Activated naive CD4-positive, alpha-beta T cell treated with anti-CD3 and anti-CD28 coated beads, Interleukin-2, amount 10 ng/mL, durations not matched to agents 7 days and 5 days (primary cell): ENCODE measurements around the gene ABCC4.

Experiments
- CTCF ChIA-PET: fragments of 350-600 bp; sonication (Branson Sonifier 250); formaldehyde crosslinking; loops from one replicate; lab custom pipeline; 2021; ENCODE audit warnings: antibody characterized with exemption; lab: Charles Lee
- DNase-seq: peaks from one replicate; pipeline ENCODE4 v3.0.0-alpha.2; 2020
- H3K27ac Mint-ChIP-seq: one replicate; pipeline ENCODE4 v1.8.0; 2021; ENCODE audit warnings: mild to moderate bottlenecking, moderate library complexity, mixed read lengths
- H3K27me3 Mint-ChIP-seq: one replicate; pipeline ENCODE4 v1.8.0; 2021; ENCODE audit warnings: mild to moderate bottlenecking, mixed read lengths
- H3K36me3 Mint-ChIP-seq: one replicate; pipeline ENCODE4 v1.8.0; 2021; ENCODE audit warnings: mixed read lengths
- H3K4me1 Mint-ChIP-seq: one replicate; pipeline ENCODE4 v1.8.0; 2021; ENCODE audit warnings: mixed read lengths
- H3K4me3 Mint-ChIP-seq: one replicate; pipeline ENCODE4 v1.8.0; 2021; ENCODE audit warnings: mild to moderate bottlenecking, moderate library complexity, mixed read lengths
- H3K9me3 Mint-ChIP-seq: one replicate; pipeline ENCODE4 v1.8.0; 2021; ENCODE audit warnings: mixed read lengths

ABCC4 gene

GRCh38 chr13:95038949-95039348 is 262.3 kb downstream of the ABCC4 start:
- CTCF ChIA-PET, result no interaction called here
- no peaks in the 10 kb centered on the region for H3K27me3 Mint-ChIP-seq
- DNase-seq, result no peak
- H3K4me1 Mint-ChIP-seq, result peaks cover 4% of the 10 kb centered on the region
- no peak overlapping the region for H3K4me3 Mint-ChIP-seq
- H3K27ac Mint-ChIP-seq, result no peak overlapping the region
- H3K36me3 Mint-ChIP-seq, result peaks cover 3% of the 10 kb centered on the region
- H3K9me3 Mint-ChIP-seq, result no peaks in the 10 kb centered on the region

GRCh38 chr13:95035311-95036109 is 265.7 kb downstream of the ABCC4 start:
- no peak for DNase-seq
- Mint-ChIP-seq H3K9me3 (no peaks in the 10 kb centered on the region), H3K4me3 (no peak overlapping the region), H3K4me1 (peaks cover 7% of the 10 kb centered on the region), H3K36me3 (no peaks in the 10 kb centered on the region), H3K27me3 (no peaks in the 10 kb centered on the region), H3K27ac (no peak overlapping the region)
- CTCF ChIA-PET, result no interaction called here

GRCh38 chr13:95033890-95034289 is 267.4 kb downstream of the ABCC4 start:
- no peaks in the 10 kb centered on the region for H3K27me3 Mint-ChIP-seq
- DNase-seq, result no peak
- H3K4me3 Mint-ChIP-seq, result no peak overlapping the region
- peaks cover 7% of the 10 kb centered on the region for H3K4me1 Mint-ChIP-seq
- H3K27ac Mint-ChIP-seq, result peak overlapping the region; percentile 72
- no peaks in the 10 kb centered on the region for H3K9me3 Mint-ChIP-seq
- CTCF ChIA-PET, result no interaction called here
- no peaks in the 10 kb centered on the region for H3K36me3 Mint-ChIP-seq

GRCh38 chr13:95032121-95032520 is 269.1 kb downstream of the ABCC4 start:
- DNase-seq, result no peak
- CTCF ChIA-PET, result no interaction called here
- peaks cover 7% of the 10 kb centered on the region for H3K4me1 Mint-ChIP-seq
- no peaks in the 10 kb centered on the region for H3K27me3 Mint-ChIP-seq
- H3K36me3 Mint-ChIP-seq, result no peaks in the 10 kb centered on the region
- H3K9me3 Mint-ChIP-seq, result no peaks in the 10 kb centered on the region
- H3K27ac Mint-ChIP-seq, result no peak overlapping the region
- H3K4me3 Mint-ChIP-seq, result no peak overlapping the region

GRCh38 chr13:95030821-95031343 is 270.4 kb downstream of the ABCC4 start:
- H3K4me3 Mint-ChIP-seq, result no peak overlapping the region
- H3K4me1 Mint-ChIP-seq, result peaks cover 7% of the 10 kb centered on the region
- no peaks in the 10 kb centered on the region for H3K36me3 Mint-ChIP-seq
- H3K27ac Mint-ChIP-seq, result no peak overlapping the region
- no peaks in the 10 kb centered on the region for H3K27me3 Mint-ChIP-seq
- no peak for DNase-seq
- no peaks in the 10 kb centered on the region for H3K9me3 Mint-ChIP-seq
- CTCF ChIA-PET, result interaction anchor here (0.6 kb wide), 1 partner anchor 273 kb away, joined by 3 read pairs; no protein-coding TSS in a partner anchor

GRCh38 chr13:95027638-95028037 is 273.6 kb downstream of the ABCC4 start:
- Mint-ChIP-seq H3K36me3 (no peaks in the 10 kb centered on the region), H3K9me3 (no peaks in the 10 kb centered on the region), H3K4me1 (no peaks in the 10 kb centered on the region), H3K27me3 (no peaks in the 10 kb centered on the region), H3K27ac (no peak overlapping the region), H3K4me3 (no peak overlapping the region)
- DNase-seq, result no peak
- CTCF ChIA-PET, result no interaction called here

- Mint-ChIP-seq H3K4me1 (no peaks in the 10 kb centered on the region), H3K27me3 (no peaks in the 10 kb centered on the region), H3K36me3 (no peaks in the 10 kb centered on the region), H3K9me3 (no peaks in the 10 kb centered on the region), H3K27ac (no peak overlapping the region), H3K4me3 (no peak overlapping the region)
- CTCF ChIA-PET, result no interaction called here
- no peak for DNase-seq
These were observed 276.1 kb downstream of the ABCC4 start for GRCh38 chr13:95025116-95025515.

- Mint-ChIP-seq H3K27me3 (no peaks in the 10 kb centered on the region), H3K36me3 (no peaks in the 10 kb centered on the region), H3K9me3 (no peaks in the 10 kb centered on the region), H3K4me3 (no peak overlapping the region), H3K27ac (no peak overlapping the region), H3K4me1 (no peaks in the 10 kb centered on the region)
- CTCF ChIA-PET, result interaction anchor here (0.5 kb wide), 1 partner anchor 112 kb away, joined by 4 read pairs; no protein-coding TSS in a partner anchor
- DNase-seq, result no peak
These were observed 277.8 kb downstream of the ABCC4 start for GRCh38 chr13:95023405-95023804.

GRCh38 chr13:95020298-95020987 is 280.8 kb downstream of the ABCC4 start:
- H3K4me1 Mint-ChIP-seq, result no peaks in the 10 kb centered on the region
- H3K4me3 Mint-ChIP-seq, result no peak overlapping the region
- no peaks in the 10 kb centered on the region for H3K36me3 Mint-ChIP-seq
- no peaks in the 10 kb centered on the region for H3K27me3 Mint-ChIP-seq
- DNase-seq, result no peak
- CTCF ChIA-PET, result no interaction called here
- H3K27ac Mint-ChIP-seq, result no peak overlapping the region
- H3K9me3 Mint-ChIP-seq, result no peaks in the 10 kb centered on the region

- Mint-ChIP-seq H3K36me3 (no peaks in the 10 kb centered on the region), H3K4me1 (no peaks in the 10 kb centered on the region), H3K27me3 (no peaks in the 10 kb centered on the region), H3K9me3 (no peaks in the 10 kb centered on the region), H3K4me3 (no peak overlapping the region), H3K27ac (no peak overlapping the region)
- CTCF ChIA-PET, result no interaction called here
- no peak for DNase-seq
These were observed 281.4 kb downstream of the ABCC4 start for GRCh38 chr13:95019886-95020285.

- CTCF ChIA-PET, result no interaction called here
- no peak overlapping the region for H3K4me3 Mint-ChIP-seq
- no peaks in the 10 kb centered on the region for H3K36me3 Mint-ChIP-seq
- no peaks in the 10 kb centered on the region for H3K9me3 Mint-ChIP-seq
- H3K27me3 Mint-ChIP-seq, result peaks cover 22% of the 10 kb centered on the region
- DNase-seq, result no peak
- H3K4me1 Mint-ChIP-seq, result no peaks in the 10 kb centered on the region
- H3K27ac Mint-ChIP-seq, result no peak overlapping the region
These were observed 293.9 kb downstream of the ABCC4 start for GRCh38 chr13:95007322-95007721.

GRCh38 chr13:95005300-95005699 is 296.0 kb downstream of the ABCC4 start:
- Mint-ChIP-seq H3K4me3 (no peak overlapping the region), H3K9me3 (no peaks in the 10 kb centered on the region), H3K27ac (no peak overlapping the region), H3K4me1 (no peaks in the 10 kb centered on the region), H3K27me3 (peaks cover 32% of the 10 kb centered on the region), H3K36me3 (no peaks in the 10 kb centered on the region)
- DNase-seq, result no peak
- CTCF ChIA-PET, result interaction anchor here (0.6 kb wide), 1 partner anchor 1342 kb away, joined by 3 read pairs; no protein-coding TSS in a partner anchor

GRCh38 chr13:95003019-95003813 is 298.0 kb downstream of the ABCC4 start:
- no peak overlapping the region for H3K4me3 Mint-ChIP-seq
- no peaks in the 10 kb centered on the region for H3K36me3 Mint-ChIP-seq
- DNase-seq, result no peak
- peaks cover 32% of the 10 kb centered on the region for H3K27me3 Mint-ChIP-seq
- H3K4me1 Mint-ChIP-seq, result no peaks in the 10 kb centered on the region
- no peaks in the 10 kb centered on the region for H3K9me3 Mint-ChIP-seq
- no peak overlapping the region for H3K27ac Mint-ChIP-seq
- CTCF ChIA-PET, result no interaction called here

- Mint-ChIP-seq H3K4me3 (no peak overlapping the region), H3K4me1 (no peaks in the 10 kb centered on the region), H3K9me3 (no peaks in the 10 kb centered on the region), H3K27ac (no peak overlapping the region), H3K36me3 (no peaks in the 10 kb centered on the region), H3K27me3 (peaks cover 35% of the 10 kb centered on the region)
- CTCF ChIA-PET, result no interaction called here
- no peak for DNase-seq
These were observed 299.1 kb downstream of the ABCC4 start for GRCh38 chr13:95002126-95002525.
